Measurements from ENCODE around the gene NTM.

Gene NTM

DNA sequence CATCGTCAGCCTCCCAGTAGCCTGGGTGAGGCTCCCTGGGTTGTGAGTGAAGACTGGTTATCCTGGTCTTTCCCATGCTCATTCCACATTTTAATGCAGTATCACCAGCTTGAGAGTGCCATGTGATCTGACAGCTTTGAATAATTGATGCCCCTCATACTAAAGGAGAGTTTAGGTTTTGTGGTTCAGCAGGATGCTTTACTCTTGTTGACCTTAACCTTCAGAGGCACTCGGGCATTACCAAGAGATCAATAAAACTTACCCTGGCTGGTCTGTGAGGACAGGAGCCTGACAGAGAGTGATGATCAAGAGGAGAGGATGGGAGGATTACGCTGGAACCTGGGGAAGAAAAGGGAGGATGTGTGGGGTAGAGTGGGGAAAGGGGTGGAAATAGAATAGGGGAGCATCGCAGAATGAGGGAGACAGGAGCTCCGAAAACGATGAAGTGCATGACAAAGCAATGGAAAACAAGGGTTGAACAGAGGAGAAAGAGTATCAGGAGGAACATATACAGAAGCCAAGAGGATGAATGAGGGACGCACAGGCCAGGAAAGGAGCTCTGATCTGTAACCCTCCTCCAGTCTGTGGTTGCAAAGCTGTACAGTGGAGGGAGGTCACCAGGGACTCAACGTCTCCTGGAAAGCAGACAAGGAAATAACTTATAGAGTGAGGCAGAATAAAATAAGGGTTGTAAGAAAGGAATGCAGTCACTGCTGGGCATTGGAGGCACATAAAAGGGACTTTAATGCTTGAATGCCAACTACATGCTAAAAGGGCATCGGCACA, 594.5 kb downstream of the NTM start:
- TF ChIP-seq CTCF (IDR thresholded peaks at IDR 0.05; ENCODE audit: control insufficient read depth, extremely low read depth, insufficient read depth): no peak
- DNase-seq (ENCODE audit: low read depth): no peak
- no peak overlapping the region for H3K4me3 ChIP-seq (ENCODE audit: low read depth, low read length)

- no peak overlapping the region for H3K4me3 ChIP-seq (ENCODE audit: low read depth, low read length)
- no peak for DNase-seq (ENCODE audit: low read depth)
- TF ChIP-seq CTCF (IDR thresholded peaks at IDR 0.05; ENCODE audit: control insufficient read depth, extremely low read depth, insufficient read depth): no peak
Observed at GRCh38 chr11:131965504-131965903, 595.1 kb downstream of the NTM start.

DNA sequence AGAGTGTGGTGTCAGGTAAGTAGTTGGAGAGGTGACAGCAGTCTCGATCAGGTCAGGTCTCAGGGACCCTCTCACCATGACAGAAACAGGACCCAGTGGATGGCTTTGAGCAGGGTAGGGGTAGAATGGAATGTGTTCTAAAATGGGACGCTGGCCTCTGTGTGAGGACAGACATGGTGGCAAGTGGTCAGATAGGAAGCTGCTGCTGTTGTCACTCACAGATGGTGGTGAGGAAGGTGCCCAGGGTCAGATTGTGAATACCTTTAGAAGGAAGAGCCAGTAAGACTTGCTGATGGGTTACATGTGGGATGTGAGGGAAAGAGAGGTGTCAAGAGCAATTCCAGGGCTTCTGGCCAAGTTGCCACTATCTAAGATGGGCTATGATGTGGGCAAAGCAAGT, 596.3 kb downstream of the NTM start:
- no peak for TF ChIP-seq CTCF (IDR thresholded peaks at IDR 0.05; ENCODE audit: control insufficient read depth, extremely low read depth, insufficient read depth)
- H3K4me3 ChIP-seq (ENCODE audit: low read depth, low read length): no peak overlapping the region
- DNase-seq (ENCODE audit: low read depth): no peak

DNA sequence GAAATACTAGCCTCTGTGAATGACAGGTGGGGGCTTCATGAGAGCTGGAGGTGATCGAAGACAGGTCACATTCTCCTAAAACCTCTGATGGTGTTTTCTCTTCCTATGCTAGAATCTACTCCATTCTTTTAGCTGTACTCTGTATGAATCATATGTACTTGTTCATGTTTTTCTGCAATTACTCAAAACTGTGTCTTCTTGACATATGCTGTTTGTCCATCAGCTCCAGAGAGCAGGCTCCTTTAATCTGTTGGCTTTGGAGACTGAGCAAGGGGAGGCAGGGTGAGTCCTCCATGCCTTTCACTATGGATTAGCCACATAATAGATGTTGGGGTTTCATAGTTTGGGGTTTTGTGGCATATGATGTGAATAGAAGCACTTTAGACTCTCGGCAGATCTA, 598.8 kb downstream of the NTM start:
- DNase-seq (ENCODE audit: low read depth): no peak
- no peak for TF ChIP-seq CTCF (IDR thresholded peaks at IDR 0.05; ENCODE audit: control insufficient read depth, extremely low read depth, insufficient read depth)

DNA sequence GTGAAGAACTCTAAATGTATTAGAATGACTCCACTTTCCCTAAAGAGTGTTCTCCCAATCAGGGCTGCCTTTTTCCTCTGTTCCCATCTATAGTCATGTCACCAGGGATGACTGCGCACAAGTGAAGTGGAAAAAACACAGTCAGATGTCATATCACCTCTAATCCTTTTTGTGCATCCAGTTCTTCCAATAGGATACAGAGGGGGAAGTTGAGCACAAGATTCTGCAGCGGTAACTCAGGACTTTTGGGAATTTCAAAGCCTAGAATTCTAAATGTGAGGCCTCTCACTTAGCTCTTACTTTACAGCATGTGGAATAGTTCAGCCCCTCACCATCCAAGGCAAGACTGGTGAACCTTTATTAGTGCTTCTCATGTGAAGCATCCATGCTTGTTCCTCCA, 602.6 kb downstream of the NTM start:
- no peak for TF ChIP-seq CTCF (IDR thresholded peaks at IDR 0.05; ENCODE audit: control insufficient read depth, extremely low read depth, insufficient read depth)
- no peak overlapping the region for H3K4me3 ChIP-seq (ENCODE audit: low read depth, low read length)
- no peak for DNase-seq (ENCODE audit: low read depth)

More for the DNA sequence above, 598.8 kb downstream of the NTM start:
- H3K4me3 ChIP-seq (ENCODE audit: low read depth, low read length): no peak overlapping the region

GRCh38 chr11:131975619-131976018, 605.2 kb downstream of the NTM start:
- DNase-seq (ENCODE audit: low read depth): no peak

More at GRCh38 chr11:131975619-131976018, 605.2 kb downstream of the NTM start:
- TF ChIP-seq CTCF (IDR thresholded peaks at IDR 0.05; ENCODE audit: control insufficient read depth, extremely low read depth, insufficient read depth): no peak
- no peak overlapping the region for H3K4me3 ChIP-seq (ENCODE audit: low read depth, low read length)
